Activated T-cell treated with anti-CD3 and anti-CD28 coated beads, Interleukin-2, amount 50 U/mL, for 48 hours (primary cell): Measurements from ENCODE around the gene PLAC1.

Source experiments
- DNase-seq, 2 experiments: peaks; one replicate each; pipeline ENCODE4 v3.0.0-alpha.2; 2020

Gene PLAC1

GRCh38 chrX:134572816-134573682 lies 85.2 kb downstream of the PLAC1 start:
- DNase-seq = no peak

GRCh38 chrX:134571796-134572195 lies 86.5 kb downstream of the PLAC1 start:
- DNase-seq = no peak

- no peak for DNase-seq
Observed at GRCh38 chrX:134570899-134571298, 87.4 kb downstream of the PLAC1 start.

GRCh38 chrX:134570509-134570846 lies 87.8 kb downstream of the PLAC1 start:
- DNase-seq = no peak

- DNase-seq = no peak
Observed at GRCh38 chrX:134569306-134569705, 89.0 kb downstream of the PLAC1 start.

GRCh38 chrX:134568285-134569016 lies 89.8 kb downstream of the PLAC1 start:
- no peak for DNase-seq

GRCh38 chrX:134566506-134566905 lies 91.8 kb downstream of the PLAC1 start:
- no peak for DNase-seq

GRCh38 chrX:134562002-134562401 lies 96.3 kb downstream of the PLAC1 start:
- DNase-seq = no peak

- no peak for DNase-seq
Observed at GRCh38 chrX:134558133-134558532, 100.1 kb downstream of the PLAC1 start.

- DNase-seq = no peak
Observed at GRCh38 chrX:134554291-134554690, 104.0 kb downstream of the PLAC1 start.

GRCh38 chrX:134552351-134552750 lies 105.9 kb downstream of the PLAC1 start:
- DNase-seq = no peak

- DNase-seq = no peak
Observed at GRCh38 chrX:134551376-134552048, 106.8 kb downstream of the PLAC1 start.

- no peak for DNase-seq
Observed at GRCh38 chrX:134548257-134549201, 109.7 kb downstream of the PLAC1 start.

- DNase-seq = no peak
Observed at GRCh38 chrX:134547047-134547679, 111.1 kb downstream of the PLAC1 start.

- no peak for DNase-seq
Observed at GRCh38 chrX:134546187-134546586, 112.1 kb downstream of the PLAC1 start.

GRCh38 chrX:134545510-134545909 lies 112.8 kb downstream of the PLAC1 start:
- DNase-seq = no peak

- no peak for DNase-seq
Observed at GRCh38 chrX:134544513-134545151, 113.6 kb downstream of the PLAC1 start.

- DNase-seq = no peak
Observed at GRCh38 chrX:134544135-134544512, 114.1 kb downstream of the PLAC1 start.

- no peak for DNase-seq
Observed at GRCh38 chrX:134543288-134543687, 115.0 kb downstream of the PLAC1 start.

- DNase-seq = no peak
Observed at GRCh38 chrX:134542485-134542884, 115.8 kb downstream of the PLAC1 start.

GRCh38 chrX:134541906-134542305 lies 116.4 kb downstream of the PLAC1 start:
- DNase-seq = no peak

GRCh38 chrX:134538316-134538715 lies 120.0 kb downstream of the PLAC1 start:
- DNase-seq = no peak
